Measurements from ENCODE around the gene NAV3.

NAV3 gene

GRCh38 chr12:77995436-77996167 is 164.9 kb downstream of the NAV3 start:
- DNase-seq = no peak

- no peak for DNase-seq
Observed at GRCh38 chr12:77996670-77997069, 166.0 kb downstream of the NAV3 start.

- DNase-seq = no peak
Observed at GRCh38 chr12:77998236-77998786, 167.6 kb downstream of the NAV3 start.

- no peak for DNase-seq
Observed at GRCh38 chr12:77999074-77999715, 168.5 kb downstream of the NAV3 start.

DNA sequence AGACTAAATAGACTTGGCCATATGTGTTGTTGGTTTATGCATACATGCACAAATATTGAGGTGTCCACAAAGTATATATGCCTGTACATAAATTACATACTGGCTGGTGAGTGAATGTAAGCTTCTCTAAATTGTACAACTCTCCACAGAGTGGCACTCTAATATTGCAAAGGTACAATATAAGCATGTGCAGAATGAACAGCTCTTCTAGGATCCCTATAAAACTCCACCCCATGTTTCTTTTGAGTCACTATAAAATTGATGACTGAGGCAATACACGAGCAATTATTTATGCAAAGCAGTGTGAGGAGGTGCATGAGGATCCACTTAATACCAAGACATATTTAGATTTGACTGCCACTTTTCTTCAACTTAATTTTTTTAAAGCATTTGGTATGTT is 172.2 kb downstream of the NAV3 start:
- DNase-seq = no peak

- no peak for DNase-seq
Observed at GRCh38 chr12:78004249-78005093, 173.8 kb downstream of the NAV3 start.

GRCh38 chr12:78005094-78005492 is 174.4 kb downstream of the NAV3 start:
- no peak for DNase-seq

GRCh38 chr12:78007173-78007572 is 176.5 kb downstream of the NAV3 start:
- DNase-seq = no peak

DNA sequence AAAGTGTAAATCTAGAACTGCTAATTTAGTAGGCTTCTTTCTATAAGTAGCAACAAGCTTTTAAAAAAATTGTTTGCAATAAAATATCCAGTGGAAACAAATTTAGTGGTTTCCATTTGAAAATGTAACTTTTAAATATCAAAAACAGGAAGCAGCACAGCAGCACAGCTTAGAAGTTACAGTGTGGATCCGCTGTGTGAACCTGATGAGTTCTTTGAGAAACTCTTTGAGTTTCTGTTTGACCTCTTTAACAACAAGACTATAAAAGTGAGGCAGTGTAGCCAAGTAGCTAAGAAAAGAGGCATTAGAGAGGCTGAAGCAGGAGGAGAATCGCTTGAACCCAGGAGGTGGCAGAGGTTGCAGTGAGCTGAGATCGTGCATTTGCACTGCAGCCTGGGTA is 178.3 kb downstream of the NAV3 start:
- no peak for DNase-seq

DNA sequence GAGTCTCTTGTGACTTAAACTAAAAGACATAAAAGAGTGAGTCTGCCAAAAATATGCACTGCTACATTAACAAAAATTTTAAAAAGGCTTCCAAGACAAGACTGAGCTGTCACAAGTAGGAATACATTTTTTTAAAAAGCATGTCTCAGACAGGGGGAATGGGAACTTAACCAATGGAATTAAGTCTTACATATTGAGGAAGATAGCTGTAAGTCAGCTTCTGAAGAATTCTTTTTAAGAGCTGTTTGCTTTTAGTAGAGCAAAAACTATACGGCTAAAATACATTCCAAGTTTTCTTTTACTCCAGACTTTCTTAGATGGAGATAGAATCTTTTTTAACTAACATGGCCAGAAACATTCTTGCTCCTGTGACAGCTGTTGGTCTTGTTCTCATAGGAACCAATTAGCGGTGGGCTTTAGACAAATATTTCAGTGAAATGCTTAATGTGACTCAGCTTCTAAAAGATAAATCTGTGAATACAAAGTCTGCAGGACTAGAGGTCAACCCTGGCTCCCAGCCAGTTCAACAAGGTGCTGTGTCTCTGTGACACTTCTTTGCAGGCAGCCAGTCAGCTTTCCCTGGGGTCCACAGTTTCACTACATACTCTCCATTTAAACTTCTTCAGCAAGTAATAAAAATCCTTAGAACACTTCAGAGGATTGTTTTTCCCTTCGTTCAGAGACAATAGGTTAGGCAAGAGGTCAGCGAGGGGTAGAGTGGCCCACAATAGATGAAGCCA is 187.6 kb downstream of the NAV3 start:
- no peak for DNase-seq

- DNase-seq = no peak
Observed at GRCh38 chr12:78018939-78019338, 188.2 kb downstream of the NAV3 start.

GRCh38 chr12:78028426-78028825 is 197.7 kb downstream of the NAV3 start:
- no peak for DNase-seq

DNA sequence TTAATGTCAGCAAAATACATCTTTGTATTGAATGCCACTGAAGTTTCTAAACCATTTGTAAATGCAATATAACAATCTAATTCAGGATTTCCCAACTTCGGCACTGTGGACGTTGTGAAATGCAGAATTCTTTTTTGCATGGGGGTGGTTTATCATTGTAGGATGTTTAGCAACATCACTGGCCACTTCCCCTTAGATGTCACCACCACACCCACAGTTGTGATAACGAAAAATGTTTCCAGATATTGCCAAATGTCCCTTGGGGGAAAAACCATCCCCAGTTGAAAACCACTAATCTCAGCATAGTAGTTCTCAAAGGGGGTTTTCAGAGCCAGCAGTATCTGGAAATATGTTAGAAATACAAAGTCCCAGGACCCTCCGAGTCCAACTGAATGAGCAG is 203.3 kb downstream of the NAV3 start:
- DNase-seq = no peak

- DNase-seq = no peak
Observed at GRCh38 chr12:78035901-78036606, 205.4 kb downstream of the NAV3 start.

GRCh38 chr12:78036874-78037273 is 206.2 kb downstream of the NAV3 start:
- DNase-seq = no peak

DNA sequence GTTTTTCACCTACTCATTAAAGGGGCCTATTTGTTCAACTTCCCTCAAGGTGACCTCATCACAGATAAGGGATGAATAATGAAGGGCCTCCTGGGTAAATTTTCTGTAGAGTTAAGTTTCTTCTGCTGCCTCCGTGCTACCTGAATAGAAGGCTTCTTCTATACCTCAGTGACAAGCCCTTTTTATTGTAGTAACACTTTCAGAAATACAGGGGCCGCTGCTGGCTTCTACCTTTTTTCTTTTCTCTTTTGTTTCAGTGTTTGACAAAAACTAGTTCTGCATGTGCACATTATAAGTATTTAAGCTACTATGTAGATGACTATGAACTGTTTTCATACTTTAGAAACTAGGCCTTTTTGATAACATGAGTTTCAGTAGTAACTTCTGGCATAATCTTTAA is 207.0 kb downstream of the NAV3 start:
- DNase-seq = no peak

- no peak for DNase-seq
Observed at GRCh38 chr12:78038541-78038940, 207.8 kb downstream of the NAV3 start.

DNA sequence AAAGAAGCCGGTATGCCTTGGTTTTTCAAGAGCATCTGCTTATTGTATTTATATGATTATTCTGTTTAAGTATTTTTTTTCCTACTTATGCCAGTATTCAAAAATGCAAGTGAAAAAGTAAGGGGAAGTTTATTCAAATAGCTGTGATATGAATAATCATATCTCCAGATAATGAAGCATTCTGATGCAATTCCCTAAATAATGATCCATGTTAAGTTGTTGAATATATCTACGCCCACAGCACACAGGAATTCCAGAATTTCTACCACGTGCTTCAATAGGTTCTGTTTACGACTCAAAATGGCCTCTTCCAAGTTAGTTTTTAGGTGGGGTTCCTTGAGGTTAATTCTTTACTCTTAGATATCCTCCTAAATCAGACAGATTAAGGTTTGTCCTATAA is 208.3 kb downstream of the NAV3 start:
- no peak for DNase-seq

GRCh38 chr12:78040111-78040510 is 209.4 kb downstream of the NAV3 start:
- DNase-seq = no peak

GRCh38 chr12:78050790-78051189 is 220.1 kb downstream of the NAV3 start:
- DNase-seq = no peak

GRCh38 chr12:78055545-78055944 is 224.9 kb downstream of the NAV3 start:
- no peak for DNase-seq

DNA sequence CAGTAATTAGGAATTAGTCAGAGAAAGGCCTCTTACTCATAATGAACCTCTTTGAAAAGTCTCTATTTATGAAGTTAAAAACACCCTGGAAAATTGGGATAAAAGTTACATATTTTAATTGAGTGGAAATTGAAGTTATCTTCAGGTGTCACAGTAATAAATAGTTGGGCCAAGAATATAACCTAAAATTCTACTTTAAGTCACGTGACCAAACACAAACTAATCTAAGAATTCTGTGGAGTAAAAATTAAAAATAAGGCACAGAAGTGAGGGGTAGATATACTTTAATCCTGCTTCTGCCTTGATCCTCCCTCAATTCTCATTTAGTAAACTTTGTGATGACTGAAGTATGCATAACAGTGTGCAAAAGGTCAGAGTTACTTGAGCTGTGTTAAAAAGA is 226.4 kb downstream of the NAV3 start:
- no peak for DNase-seq
